Heart right ventricle (tissue), 16 donors: Measurements from ENCODE around the gene GADD45B. TPM values are rescaled to one million over a fixed set of nuclear protein-coding genes. Genes with fewer than 3 reads are reported as not detected.

Experiments
- ATAC-seq, 8 donors: fragments of 200-7000 bp; cut with Tn5 transposase; one replicate each; pipeline ENCODE4 v1.9.1; 2020; ENCODE audit warnings: mild to moderate bottlenecking in 8 of 8, moderate library complexity in 8 of 8, moderate number of reproducible peaks in 1 of 8
- DNase-seq, 2 donors: peaks; one replicate each; pipeline ENCODE4 v3.0.0-alpha.2; 2020
- H3K27ac ChIP-seq, 10 donors: fragments of 200-600 bp; sonication (generic) in 2 of 10; one replicate each; pipeline versions ENCODE4 v1.5.0 to v1.8.0; 2020 to 2022; ENCODE audit warnings: mild to moderate bottlenecking in 3 of 10
- H3K27me3 ChIP-seq, 7 donors: fragments of 200-600 bp; one replicate each; pipeline ENCODE4 v1.8.0; 2021 to 2022; ENCODE audit warnings: mild to moderate bottlenecking in 2 of 7
- H3K36me3 ChIP-seq, 9 donors: fragments of 200-600 bp; sonication (generic) in 1 of 9; one replicate each; pipeline versions ENCODE4 v1.5.0 to v1.8.0; 2020 to 2022; ENCODE audit warnings: mild to moderate bottlenecking in 2 of 9
- H3K4me1 ChIP-seq, 9 donors: fragments of 200-600 bp; sonication (generic) in 1 of 9; one replicate each; pipeline versions ENCODE4 v1.5.0 to v1.8.0; 2020 to 2022; ENCODE audit warnings: mild to moderate bottlenecking in 4 of 9
- H3K4me3 ChIP-seq, 10 donors: fragments of 200-600 bp; sonication (generic) in 2 of 10; one replicate each; pipeline versions ENCODE4 v1.5.0 to v1.8.0; 2020 to 2022; ENCODE audit warnings: mild to moderate bottlenecking in 7 of 10, moderate library complexity in 2 of 10
- H3K9me3 ChIP-seq, 11 donors: fragments of 200-600 bp in 10 of 11; sonication (generic) in 2 of 11; one replicate each; pipeline versions ENCODE4 v1.5.0 to v1.8.0; 2013 to 2022; ENCODE audit warnings: mild to moderate bottlenecking in 2 of 11, control low read depth in 1 of 11, moderate library complexity in 1 of 11
- CTCF ChIP-seq, 9 donors: fragments of 200-600 bp; sonication (generic) in 2 of 9; IDR thresholded peaks; one replicate each; pipeline versions ENCODE4 v1.5.0 to v1.8.0; 2021 to 2022; ENCODE audit warnings: antibody characterized with exemption in 9 of 9, mild to moderate bottlenecking in 5 of 9, moderate library complexity in 1 of 9
- WGBS, 2 donors: extraction: QIAGEN DNeasy Blood & Tissue Kit; methylation state at CpG; one replicate each; pipeline ENCODE4 v1.1.7; 2013; ENCODE audit warnings: inconsistent platforms in 1 of 2; 5-methylcytosine and 5-hydroxymethylcytosine counted together
- intact Hi-C, 10 donors: fragments of 100-400 bp; cut with DNase I; formaldehyde crosslinking; loops; one replicate each; pipeline versions ENCODE4 v1.11.1 to v1.14.2; 2022
- microRNA-seq, 2 donors: library from miRNA; unstranded; fragments of <30 nt; microRNA quantifications; one replicate each; pipeline ENCODE4 v1.2.0, GENCODE V29; 2021
- polyA plus RNA-seq, 2 donors: library from polyadenylated mRNA; stranded (reverse); fragments of 200-250 nt; gene quantifications; one replicate each; pipeline ENCODE4 v1.2.3, GENCODE V29; 2013
- total RNA-seq, 10 donors: library from RNA; stranded (reverse); fragmentation: NEBNext Ultra II Directional in 3 of 10; extraction: Animal tissue kit (Norgen Biotek cat#: 25700) in 3 of 10; gene quantifications; one replicate each; pipeline versions ENCODE4 v1.2.1 to v1.2.4, GENCODE V29; 2021 to 2023
- donor health status: Arrhythmogenic right ventricular cardiomyopathy.
- donor health status: ischemic (EF 13 %, LVEDD 7.1; RV severe dilation, severe dysfunction).
- donor health status: healthy with polysubstance abuse.
- donor health status: DM: no; HTN: yes; CAD: no.
- donor health status: DM: no; HTN: no; CAD: no.
- donor health status: ischemic (EF 25% LVEDD 6.9; RV normal size, moderate dysfunction).
- donor health status: ischemic (EF 25% LVEDD 5.7; RV mildly dilated, moderate dysfunction).
- donor health status: healthy.
- donor health status: DM: yes; HTN: yes; CAD: no.
- donor health status: Ischemic cardiomyopathy.
- donor health status: ischemic (EF 35%, LVEDD 5.7; RV mildly dilated, moderate dysfunction).
- donor health status: nonischemic (EF 11% LVEDD 7.7; RV severe dilation, severe dysfunction).
- donor health status: DM: yes; HTN: yes; CAD: no.
- donor health status: PGD.
- donor health status: ischemic (EF 29% LVEDD 5.4; RV normal size, mild dysfunction).
- donor health status: nonischemic (EF 23%, LVEDD 6.1; RV moderate dilation, normal function).

GADD45B gene
- total and polyA plus RNA-seq, 12 donors, result 19.6 to 297 (median 37.8) TPM

DNA sequence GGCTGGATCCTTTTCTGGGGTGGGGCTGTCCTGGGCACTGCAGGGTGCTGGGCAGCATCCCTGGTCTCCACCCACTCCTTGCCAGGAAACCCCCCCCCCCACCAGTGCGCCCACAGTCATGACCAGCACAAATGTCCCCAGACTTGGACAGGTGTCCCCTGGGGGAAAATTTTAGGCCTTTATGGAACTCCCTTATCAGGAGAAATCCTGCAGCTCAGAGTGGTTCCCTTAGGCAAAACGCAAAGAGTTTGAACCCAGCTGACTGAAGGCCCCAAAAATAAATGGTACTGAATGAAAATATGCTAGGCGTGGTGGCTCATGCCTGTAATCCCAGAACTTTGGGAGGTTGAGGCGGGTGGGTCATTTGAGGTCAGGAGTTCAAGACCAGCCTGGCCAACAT, 51.8 kb downstream of the GADD45B start:
- TF ChIP-seq CTCF (IDR thresholded peaks at IDR 0.05), result no peak
- no peaks in the 10 kb centered on the region for H3K36me3 ChIP-seq
- peaks cover 0 to 5% (median 0%) of the 10 kb centered on the region in 11 donors for H3K9me3 ChIP-seq
- intact Hi-C loops, result no loop called here
- peaks cover 2 to 18% (median 9%) of the 10 kb centered on the region in 9 donors for H3K4me1 ChIP-seq
- no peak overlapping the region for H3K4me3 ChIP-seq
- DNase-seq (no peak), ATAC-seq (no peak)
- H3K27me3 ChIP-seq, result no peaks in the 10 kb centered on the region
- H3K27ac ChIP-seq, result no peak overlapping the region
- WGBS, 2 donors, result 87 to 95% methylated on average over 4 of the region's 4 CpGs

Small RNA genes lying within 50 kb of the gene (microRNA-seq; reads per million reads assigned to microRNA genes)
- 0 reads per million in 2 donors for gene MIR7108

Other genes with a start within 250 kb of the GADD45B start
- gene PLEKHJ1, start 239.8 kb upstream of the GADD45B start, total RNA-seq, result 10 to 100 TPM; 40.0 to 76.5 (median 45.0) TPM
- 100 to 1,000 TPM in 1 of 2 donors, 10 to 100 TPM in 1; 83.6 to 103 TPM for gene PLEKHJ1, start 239.8 kb upstream of the GADD45B start, polyA plus RNA-seq
- 10 to 100 TPM; 24.6 to 45.2 (median 30.4) TPM for gene SF3A2, start 239.3 kb upstream of the GADD45B start, total RNA-seq
- 10 to 100 TPM; 25.8 to 47.3 TPM for gene SF3A2, start 239.3 kb upstream of the GADD45B start, polyA plus RNA-seq
- gene AMH, start 226.8 kb upstream of the GADD45B start, total RNA-seq, result under 1 TPM; 0.15 to 0.70 (median 0.41) TPM
- gene AMH, start 226.8 kb upstream of the GADD45B start, polyA plus RNA-seq, result 1 to 10 TPM in 1 of 2 donors, under 1 TPM in 1; 0.30 to 1.0 TPM
- gene JSRP1, start 219.7 kb upstream of the GADD45B start, total RNA-seq, result under 1 TPM in 3 of 10 donors, not detected in 7; 0.31 to 0.72 (median 0.45) TPM
- under 1 TPM in 1 of 2 donors, not detected in 1; 0.29 TPM for gene JSRP1, start 219.7 kb upstream of the GADD45B start, polyA plus RNA-seq
- gene PEAK3, start 194.0 kb upstream of the GADD45B start, total RNA-seq, result 1 to 10 TPM in 1 of 10 donors, under 1 TPM in 9; 0.11 to 1.1 (median 0.22) TPM
- gene PEAK3, start 194.0 kb upstream of the GADD45B start, polyA plus RNA-seq, result under 1 TPM; 0.13 to 0.22 TPM
- not detected for gene LINGO3, start 168.0 kb upstream of the GADD45B start, total RNA-seq
- gene LINGO3, start 168.0 kb upstream of the GADD45B start, polyA plus RNA-seq, result not detected
- 10 to 100 TPM; 29.0 to 48.6 (median 35.2) TPM for gene LSM7, start 147.5 kb upstream of the GADD45B start, total RNA-seq
- 100 to 1,000 TPM; 209 to 277 TPM for gene LSM7, start 147.5 kb upstream of the GADD45B start, polyA plus RNA-seq
- 10 to 100 TPM; 18.7 to 34.1 (median 21.2) TPM for gene SPPL2B, start 147.4 kb upstream of the GADD45B start, total RNA-seq
- 10 to 100 TPM; 17.8 to 69.7 TPM for gene SPPL2B, start 147.4 kb upstream of the GADD45B start, polyA plus RNA-seq
- gene TMPRSS9, start 115.9 kb upstream of the GADD45B start, total RNA-seq, result not detected
- under 1 TPM in 1 of 2 donors, not detected in 1; 0.01 TPM for gene TMPRSS9, start 115.9 kb upstream of the GADD45B start, polyA plus RNA-seq
- 10 to 100 TPM; 54.2 to 94.2 (median 64.9) TPM for gene TIMM13, start 48.5 kb upstream of the GADD45B start, total RNA-seq
- gene TIMM13, start 48.5 kb upstream of the GADD45B start, polyA plus RNA-seq, result 100 to 1,000 TPM in 1 of 2 donors, 10 to 100 TPM in 1; 79.6 to 116 TPM
- 10 to 100 TPM in 6 of 10 donors, 1 to 10 TPM in 4; 7.5 to 21.2 (median 10.1) TPM for gene LMNB2, start 19.2 kb upstream of the GADD45B start, total RNA-seq
- 10 to 100 TPM in 1 of 2 donors, 1 to 10 TPM in 1; 9.1 to 18.8 TPM for gene LMNB2, start 19.2 kb upstream of the GADD45B start, polyA plus RNA-seq
- gene GNG7, start 226.6 kb downstream of the GADD45B start, total RNA-seq, result 10 to 100 TPM; 27.9 to 56.9 (median 39.7) TPM
- 10 to 100 TPM in 1 of 2 donors, 1 to 10 TPM in 1; 8.4 to 14.9 TPM for gene GNG7, start 226.6 kb downstream of the GADD45B start, polyA plus RNA-seq
- 100 to 1,000 TPM; 104 to 381 (median 184) TPM for gene DIRAS1, start 245.2 kb downstream of the GADD45B start, total RNA-seq
- gene DIRAS1, start 245.2 kb downstream of the GADD45B start, polyA plus RNA-seq, result 100 to 1,000 TPM in 1 of 2 donors, 10 to 100 TPM in 1; 63.7 to 107 TPM